ENCODE measurements around the gene CYP19A1.
"Not testable (repeated sequence)": the region's sequence is repeated elsewhere in the genome, so short reads cannot be mapped to it uniquely, and the experiment has no call there.

CYP19A1 gene

DNA sequence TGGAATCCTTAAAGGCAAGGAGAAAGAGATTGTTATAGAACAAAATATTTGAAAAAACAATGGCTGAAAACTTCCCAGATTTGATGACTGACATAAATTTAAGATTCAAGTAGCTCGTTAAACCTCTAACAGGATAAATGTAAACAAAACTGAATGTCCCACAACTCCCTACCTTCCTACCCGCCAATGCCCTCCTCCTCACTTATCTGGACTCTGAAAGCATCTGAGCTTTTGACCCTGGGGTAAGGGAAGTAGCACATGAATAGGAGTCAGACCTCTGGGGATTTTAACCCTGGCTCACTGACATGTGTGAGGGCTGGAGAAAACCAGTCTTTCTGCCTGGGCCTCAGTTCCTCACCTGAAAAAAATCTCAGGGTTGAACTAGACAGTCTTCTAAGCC, 26.9 kb downstream of the CYP19A1 start:
- DNase-seq: no peak
- intact Hi-C loops (cut with DNase I): no loop called here

GRCh38 chr15:51310064-51310463, 28.3 kb downstream of the CYP19A1 start:
- intact Hi-C loops (cut with DNase I): no loop called here
- no peak for DNase-seq

- peak in 1 of 42 donors; percentile 19 for DNase-seq
- intact Hi-C loops (cut with DNase I): no loop called here
Measured at GRCh38 chr15:51307811-51308210, 30.6 kb downstream of the CYP19A1 start.

GRCh38 chr15:51307325-51307724, 31.1 kb downstream of the CYP19A1 start:
- no peak for DNase-seq
- intact Hi-C loops (cut with DNase I): no loop called here

DNA sequence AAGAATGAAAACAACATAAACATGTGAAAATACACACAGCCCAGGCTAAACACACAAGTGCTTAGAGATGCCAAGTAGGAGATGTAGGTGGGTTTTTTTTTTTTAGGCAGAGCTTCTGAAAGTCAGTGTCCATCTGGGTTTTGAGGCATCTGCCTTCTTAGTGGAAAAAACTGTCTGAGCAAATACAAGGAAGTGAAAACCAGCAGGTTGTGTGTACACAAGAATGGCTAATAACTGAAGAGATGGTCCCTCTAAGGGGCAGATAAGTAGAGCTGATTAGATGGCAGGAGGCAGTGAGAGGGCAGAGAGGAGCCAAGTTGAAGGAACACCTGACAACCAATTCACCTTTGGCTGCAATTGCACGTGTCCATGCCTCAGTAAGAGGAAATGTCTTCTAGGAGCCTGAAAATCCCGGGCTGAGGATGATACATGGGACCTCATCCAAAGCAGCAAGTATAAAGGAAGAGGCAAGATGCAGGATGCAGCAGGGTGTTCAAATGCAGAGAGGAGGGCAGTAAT, 34.9 kb downstream of the CYP19A1 start:
- intact Hi-C loops (cut with DNase I): no loop called here
- DNase-seq: no peak

- intact Hi-C loops (cut with DNase I): no loop called here
- no peak for DNase-seq
Measured at GRCh38 chr15:51302480-51302879, 35.9 kb downstream of the CYP19A1 start.

- DNase-seq: peak in 15 of 42 donors; percentile 12 to 62 (median 33)
- intact Hi-C loops (cut with DNase I): no loop called here
Measured at GRCh38 chr15:51299187-51300015, 39.0 kb downstream of the CYP19A1 start.

DNA sequence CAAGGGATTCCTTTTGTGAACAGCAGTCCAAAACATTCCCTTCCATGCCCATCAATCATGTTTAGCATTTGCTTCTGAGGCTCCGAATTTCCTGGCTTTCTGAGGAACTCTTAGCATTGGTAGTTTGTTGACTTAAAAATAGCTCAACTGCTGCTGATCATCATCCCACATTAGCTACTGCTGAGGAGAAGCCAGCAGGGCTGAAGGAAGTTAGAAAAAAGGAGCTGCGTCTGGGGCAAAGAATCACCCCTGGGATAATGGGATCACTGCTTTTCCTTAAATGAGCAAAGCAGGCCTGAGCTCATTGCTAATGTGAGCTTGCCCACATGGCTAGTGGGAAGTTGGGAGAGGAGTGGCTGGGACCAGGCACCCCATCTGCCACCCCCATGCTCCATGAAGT, 39.8 kb downstream of the CYP19A1 start:
- no peak for DNase-seq
- intact Hi-C loops (cut with DNase I): no loop called here

GRCh38 chr15:51290720-51291119, 47.7 kb downstream of the CYP19A1 start:
- intact Hi-C loops (cut with DNase I): no loop called here
- DNase-seq: no peak

GRCh38 chr15:51289290-51289689, 49.1 kb downstream of the CYP19A1 start:
- intact Hi-C loops (cut with DNase I): no loop called here

DNA sequence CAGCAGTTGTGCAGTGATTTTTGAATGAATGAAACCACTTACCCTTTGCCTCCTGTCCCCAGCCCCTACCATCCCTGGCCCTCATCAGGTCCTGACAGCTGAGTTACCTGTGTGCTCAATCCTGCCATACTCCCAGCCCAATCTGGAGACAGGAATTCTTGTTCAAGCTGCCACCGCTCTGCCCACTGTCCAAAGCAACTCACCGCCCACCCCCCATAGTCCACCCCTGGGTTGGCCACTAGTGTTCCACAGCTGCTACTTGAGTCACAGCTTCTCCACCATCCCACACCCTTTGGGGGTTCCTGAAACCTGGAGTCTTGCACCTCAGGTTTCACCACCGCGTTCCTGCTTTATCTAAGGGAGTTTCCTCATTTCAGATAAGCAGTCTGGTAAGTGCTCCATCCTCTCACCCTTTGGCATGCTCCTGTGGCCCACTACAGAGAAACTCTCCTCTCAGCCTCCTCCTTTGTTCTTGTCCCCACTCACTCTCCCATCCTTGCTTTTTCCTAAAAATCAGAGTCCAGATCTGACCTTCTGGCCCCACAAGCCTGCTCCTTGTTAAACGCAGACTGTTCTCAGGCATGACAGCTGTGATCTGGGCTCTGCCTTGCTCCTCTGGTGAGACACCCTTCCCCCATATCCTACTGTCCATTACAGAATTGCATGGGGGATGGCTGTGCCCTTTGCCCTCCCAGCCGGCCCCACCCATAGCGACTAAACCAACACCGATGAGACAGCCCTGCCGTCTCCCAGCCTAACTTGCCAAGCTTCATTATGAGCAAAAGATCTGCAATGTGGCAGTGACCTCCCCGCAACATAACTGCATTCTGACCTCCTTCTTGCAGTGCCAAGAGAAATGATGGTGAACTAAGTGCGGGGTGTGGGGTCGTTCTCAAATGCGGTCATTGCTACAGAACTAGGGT, 50.0 kb downstream of the CYP19A1 start:
- intact Hi-C loops (cut with DNase I): no loop called here
- DNase-seq: no peak

More at GRCh38 chr15:51289290-51289689, 49.1 kb downstream of the CYP19A1 start:
- DNase-seq: no peak

- peak in 12 of 42 donors; percentile 10 to 57 (median 34) for DNase-seq
Measured at GRCh38 chr15:51286816-51287215, 51.6 kb downstream of the CYP19A1 start.

GRCh38 chr15:51285399-51285798, 53.0 kb downstream of the CYP19A1 start:
- intact Hi-C loops (cut with DNase I): no loop called here
- DNase-seq: no peak

More at GRCh38 chr15:51286816-51287215, 51.6 kb downstream of the CYP19A1 start:
- intact Hi-C loops (cut with DNase I): no loop called here

GRCh38 chr15:51284871-51285270, 53.5 kb downstream of the CYP19A1 start:
- no peak for DNase-seq
- intact Hi-C loops (cut with DNase I): no loop called here

DNA sequence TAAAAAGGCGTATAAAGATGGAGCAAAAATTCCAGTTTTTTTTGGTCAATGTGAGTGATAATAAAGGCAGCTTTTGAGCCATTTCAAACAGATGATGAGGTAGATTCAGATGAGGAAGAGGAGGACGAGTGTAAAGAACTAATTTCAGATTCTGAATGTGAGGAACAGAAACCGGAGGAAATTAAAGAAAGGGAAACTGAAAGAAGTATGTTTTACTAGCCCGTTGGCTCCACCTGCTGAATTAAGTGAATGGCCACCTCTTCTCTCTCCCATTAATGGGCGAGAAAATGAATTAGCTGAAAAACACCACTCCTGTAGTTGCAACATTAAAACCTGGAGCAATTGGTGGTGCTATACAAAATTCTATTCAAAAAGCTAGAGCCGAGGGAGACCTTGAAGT, 55.4 kb downstream of the CYP19A1 start:
- DNase-seq: no peak
- intact Hi-C loops (cut with DNase I): loop anchor here (2.0 kb wide), 1 partner anchor 98 kb away; no protein-coding TSS in a partner anchor

- intact Hi-C loops (cut with DNase I): loop anchor here (2.0 kb wide), 1 partner anchor 99 kb away; no protein-coding TSS in a partner anchor
- not testable (repeated sequence) for DNase-seq
Measured at GRCh38 chr15:51282241-51282640, 56.2 kb downstream of the CYP19A1 start.

DNA sequence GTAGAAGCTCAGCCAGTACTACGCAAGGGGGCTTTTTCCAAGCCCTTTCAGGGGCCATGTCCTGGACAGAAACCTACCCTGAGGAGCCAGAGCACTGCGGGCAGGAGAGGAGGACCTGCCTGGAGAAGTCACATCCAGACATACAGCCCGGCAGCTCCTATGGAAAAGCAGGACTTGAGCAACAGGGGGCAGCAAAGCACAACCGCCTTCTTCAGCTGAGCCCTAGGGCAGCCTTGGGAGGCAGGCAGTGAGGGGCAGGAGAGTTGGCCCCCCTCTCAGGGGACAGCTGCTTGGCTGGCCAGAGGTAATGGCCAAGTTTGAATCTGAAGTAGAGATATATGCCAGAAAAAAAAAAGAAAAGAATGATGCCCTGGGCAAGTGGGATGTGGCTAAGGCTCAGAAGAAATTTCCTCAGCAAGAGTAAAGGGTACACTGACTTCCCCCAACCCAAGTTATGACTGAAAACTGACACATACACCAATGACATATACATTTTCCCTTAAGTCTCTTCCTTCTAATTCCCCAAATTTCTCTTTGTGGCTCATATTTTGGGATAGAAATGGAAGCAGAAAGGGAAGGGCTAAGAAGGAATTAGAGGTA, 56.9 kb downstream of the CYP19A1 start:
- peak; percentile 68 to 94 (median 85) for DNase-seq
- intact Hi-C loops (cut with DNase I): no loop called here

- no peak for DNase-seq
- intact Hi-C loops (cut with DNase I): no loop called here
Measured at GRCh38 chr15:51280838-51281237, 57.6 kb downstream of the CYP19A1 start.

GRCh38 chr15:51279391-51279790, 59.0 kb downstream of the CYP19A1 start:
- intact Hi-C loops (cut with DNase I): no loop called here
- no peak for DNase-seq

All from head of caudate nucleus (tissue), 42 donors.